HG02763 (cell line): ENCODE data around the gene EPHB1.
"Not testable (repeated sequence)": the region's sequence is repeated elsewhere in the genome, so short reads cannot be mapped to it uniquely, and the experiment has no call there.

ENCODE experiments used
- ATAC-seq: cut with Tn5 transposase; IDR thresholded peaks from one replicate; pipeline ENCODE4 v1.9.1; 2021; ENCODE audit warnings: mild to moderate bottlenecking, moderate library complexity; ENCODE audit not compliant: unreplicated experiment

Gene EPHB1

DNA sequence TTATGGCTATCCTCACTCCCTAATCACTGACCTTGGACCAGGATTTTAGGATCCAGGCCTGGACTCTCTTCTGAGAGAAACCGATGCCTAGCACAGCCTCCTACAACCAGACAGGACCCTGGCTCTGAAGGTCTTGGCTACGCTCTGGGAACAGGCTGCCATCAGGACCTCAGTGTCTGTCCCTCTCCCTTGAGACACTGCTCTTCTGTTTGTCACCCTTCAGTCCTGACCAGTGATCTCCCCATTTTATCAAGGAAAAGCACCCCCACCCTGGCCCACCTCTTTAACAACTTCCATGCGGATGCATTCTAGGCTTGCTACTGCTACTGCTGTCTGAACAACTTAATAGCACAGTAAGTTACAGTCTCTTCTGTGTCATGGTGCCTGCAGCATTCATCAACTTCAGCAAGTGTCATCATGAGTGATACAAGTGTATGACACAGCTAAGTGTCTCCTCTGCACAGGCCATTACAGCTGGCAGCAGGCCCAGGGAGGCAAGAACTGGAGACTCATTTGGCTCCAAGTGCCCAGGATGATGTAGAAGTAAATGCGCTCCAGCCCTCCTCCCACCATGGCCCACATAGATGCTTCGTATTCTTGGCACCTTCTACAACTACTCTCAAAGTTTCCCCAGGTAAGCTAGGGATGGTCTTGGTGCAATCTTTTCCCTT is 302.4 kb downstream of the EPHB1 start:
- no peak for ATAC-seq

DNA sequence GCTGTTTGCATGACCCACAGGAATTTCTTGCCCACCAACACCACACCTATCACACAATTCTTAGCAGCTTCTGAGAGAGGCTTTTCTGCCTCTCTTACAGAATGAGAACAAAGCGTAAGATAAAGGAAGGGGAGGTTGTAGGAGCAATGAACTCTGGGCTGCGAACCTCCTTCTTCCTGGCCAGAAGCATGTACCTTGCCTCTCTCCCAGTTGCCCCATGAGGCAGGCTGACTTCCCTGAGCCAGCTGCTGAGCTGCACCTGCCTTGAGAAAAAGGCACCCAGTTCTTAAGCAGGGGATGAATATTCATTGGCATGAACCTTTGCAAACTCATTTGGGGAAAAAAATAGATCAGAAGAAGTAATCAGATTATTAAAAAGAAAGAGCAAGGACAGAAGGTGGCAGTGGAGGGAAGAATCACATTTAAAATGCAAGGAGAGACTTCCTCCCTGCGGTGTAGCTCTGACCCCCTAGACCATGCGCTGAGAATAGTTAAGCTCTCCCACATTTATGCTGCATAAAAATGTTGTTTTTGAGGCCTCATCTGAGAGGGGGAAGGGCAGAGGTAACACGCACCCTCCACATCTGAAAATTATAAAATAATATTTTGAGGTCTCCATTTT is 304.8 kb downstream of the EPHB1 start:
- no peak for ATAC-seq

DNA sequence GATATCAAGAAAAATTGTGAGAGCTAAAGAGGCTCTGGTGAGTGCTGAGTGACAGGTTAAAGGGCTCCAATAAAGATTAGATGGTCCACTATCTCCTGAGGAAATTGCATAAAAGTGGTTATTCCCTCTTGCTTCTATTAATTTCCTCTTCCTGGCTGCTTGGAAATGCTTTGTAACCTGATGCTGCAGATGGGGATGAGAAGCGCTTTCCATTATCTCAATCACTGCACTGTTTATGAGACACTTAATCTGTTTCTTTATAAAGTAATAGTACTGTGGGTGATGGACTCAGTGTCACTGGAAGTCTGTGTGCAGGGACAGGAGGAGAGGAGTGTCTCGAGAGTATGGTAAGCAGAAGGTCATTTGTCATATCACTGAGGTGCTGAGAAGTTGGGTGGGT is 305.3 kb downstream of the EPHB1 start:
- ATAC-seq = no peak

DNA sequence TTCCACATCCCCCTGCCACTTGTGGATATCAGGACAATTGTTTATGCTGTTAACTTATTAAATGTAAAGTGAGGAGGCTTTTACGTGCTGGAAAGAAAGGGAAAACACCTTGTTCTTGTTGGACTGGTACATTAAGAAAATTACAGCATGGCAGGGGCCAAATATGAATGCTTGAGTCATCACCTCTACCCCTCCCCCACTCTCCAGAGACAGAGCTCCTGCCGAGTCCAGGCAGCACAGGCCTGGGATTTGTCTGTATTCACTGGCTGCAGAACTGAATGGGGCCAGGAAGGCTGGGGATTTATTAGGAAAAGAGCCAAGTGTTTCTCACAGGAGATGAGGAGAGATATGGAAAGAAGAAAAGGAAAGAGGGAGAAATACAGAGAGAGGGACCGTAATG is 308.9 kb downstream of the EPHB1 start:
- ATAC-seq = no peak

DNA sequence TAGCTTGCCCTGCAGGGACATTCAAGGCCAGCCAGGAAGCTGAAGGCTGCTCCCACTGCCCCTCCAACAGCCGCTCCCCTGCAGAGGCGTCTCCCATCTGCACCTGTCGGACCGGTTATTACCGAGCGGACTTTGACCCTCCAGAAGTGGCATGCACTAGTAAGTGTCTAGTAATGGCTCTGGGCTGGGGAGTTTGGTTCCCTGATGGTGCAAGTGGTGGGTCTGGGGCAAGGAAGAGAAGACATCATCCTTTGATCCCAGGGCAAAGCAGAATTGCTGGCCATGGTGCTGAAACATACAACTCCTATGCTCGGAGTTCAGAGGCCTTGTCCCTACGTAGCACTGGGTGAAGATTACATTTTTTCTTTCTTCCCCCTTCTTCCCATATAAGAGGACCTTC is 311.4 kb downstream of the EPHB1 start:
- no peak for ATAC-seq

GRCh38 chr3:135107043-135107442 is 312.0 kb downstream of the EPHB1 start:
- no peak for ATAC-seq

DNA sequence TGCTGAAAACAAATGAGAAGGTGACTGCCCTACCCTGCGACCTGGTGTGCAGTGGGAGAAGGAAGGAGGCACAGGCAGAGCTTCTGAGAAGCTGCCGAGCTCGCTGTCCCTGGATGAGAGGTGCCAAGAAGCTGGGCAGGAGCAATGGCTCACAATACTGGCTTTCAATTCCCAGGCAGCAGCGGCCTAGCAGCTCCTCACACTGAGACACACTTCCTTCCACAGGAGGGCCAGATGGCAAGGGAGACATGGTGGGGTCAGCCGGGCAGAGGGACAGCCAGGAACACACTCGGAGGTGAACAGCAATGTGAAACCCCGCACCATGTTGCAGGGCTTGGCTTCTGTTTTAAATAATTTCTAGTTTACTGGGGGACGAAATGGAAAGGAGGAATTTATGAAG is 314.6 kb downstream of the EPHB1 start:
- ATAC-seq = no peak

GRCh38 chr3:135114551-135114950 is 319.5 kb downstream of the EPHB1 start:
- not testable (repeated sequence) for ATAC-seq

DNA sequence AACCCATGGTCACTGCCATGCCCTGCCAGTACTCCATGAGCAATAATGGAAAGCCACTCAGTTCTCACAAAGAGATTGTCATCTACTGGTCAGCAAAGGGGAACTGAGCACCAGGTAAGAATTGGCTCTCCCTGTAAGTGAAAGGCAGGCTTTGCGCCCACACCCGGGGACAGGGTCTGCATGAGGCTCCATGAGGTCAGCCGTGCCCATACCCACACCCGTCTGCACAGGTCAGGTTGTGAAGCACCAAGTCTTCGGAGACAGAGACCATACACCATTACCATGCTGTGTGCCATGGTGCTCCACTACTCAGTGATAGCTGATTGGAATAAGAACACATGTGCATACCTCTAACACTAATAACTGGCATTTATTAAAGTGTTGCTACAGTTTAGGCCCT is 322.9 kb downstream of the EPHB1 start:
- no peak for ATAC-seq

GRCh38 chr3:135118792-135119191 is 323.7 kb downstream of the EPHB1 start:
- ATAC-seq = no peak

- no peak for ATAC-seq
Observed at GRCh38 chr3:135125171-135125801, 330.2 kb downstream of the EPHB1 start.

DNA sequence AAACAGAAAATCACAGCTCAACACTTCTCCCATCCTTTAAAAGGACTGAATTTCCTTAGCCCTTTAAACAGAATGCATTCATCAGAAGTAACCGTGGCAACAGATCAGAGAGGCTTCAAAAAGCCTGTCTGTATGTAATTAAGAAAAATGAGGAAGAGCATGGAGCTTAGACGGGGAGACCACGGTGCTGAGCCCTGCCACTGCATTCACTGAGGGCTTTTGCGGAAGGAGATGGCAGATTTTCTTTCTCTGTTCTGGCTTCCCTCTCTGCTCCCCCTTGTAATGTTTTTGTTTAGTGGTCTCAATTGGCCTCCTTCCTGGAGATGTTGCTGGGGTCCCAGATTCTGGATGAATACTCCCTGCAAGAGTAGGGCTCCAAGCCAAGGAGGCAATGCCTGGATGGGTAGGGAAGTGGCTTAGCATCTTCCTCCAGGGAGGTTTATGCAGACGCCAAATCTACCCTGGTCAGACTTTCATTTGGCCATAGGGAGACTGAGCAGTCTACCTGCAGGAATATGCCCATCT is 332.9 kb downstream of the EPHB1 start:
- ATAC-seq = no peak

- no peak for ATAC-seq
Observed at GRCh38 chr3:135128818-135129217, 333.8 kb downstream of the EPHB1 start.

DNA sequence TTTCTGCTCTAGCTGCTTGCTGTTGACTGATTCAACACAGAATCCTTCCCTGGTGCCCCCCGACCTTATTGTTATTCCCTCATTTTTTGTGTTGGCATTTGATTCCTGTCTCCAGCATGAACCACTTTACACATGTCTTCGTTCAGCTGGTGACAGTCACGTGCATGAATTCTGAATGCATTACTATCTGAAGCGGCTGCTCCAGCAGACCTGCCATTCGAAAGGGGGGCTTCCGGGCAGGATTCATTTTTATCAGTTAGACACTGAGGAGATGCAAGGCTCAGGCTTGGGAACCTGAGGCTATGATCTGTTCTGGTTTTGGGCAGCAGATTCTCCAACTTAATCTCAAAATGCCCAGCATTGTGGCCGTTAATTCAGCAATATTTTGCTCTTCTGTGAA is 336.2 kb downstream of the EPHB1 start:
- ATAC-seq = no peak

- ATAC-seq = no peak
Observed at GRCh38 chr3:135133905-135134683, 339.0 kb downstream of the EPHB1 start.

DNA sequence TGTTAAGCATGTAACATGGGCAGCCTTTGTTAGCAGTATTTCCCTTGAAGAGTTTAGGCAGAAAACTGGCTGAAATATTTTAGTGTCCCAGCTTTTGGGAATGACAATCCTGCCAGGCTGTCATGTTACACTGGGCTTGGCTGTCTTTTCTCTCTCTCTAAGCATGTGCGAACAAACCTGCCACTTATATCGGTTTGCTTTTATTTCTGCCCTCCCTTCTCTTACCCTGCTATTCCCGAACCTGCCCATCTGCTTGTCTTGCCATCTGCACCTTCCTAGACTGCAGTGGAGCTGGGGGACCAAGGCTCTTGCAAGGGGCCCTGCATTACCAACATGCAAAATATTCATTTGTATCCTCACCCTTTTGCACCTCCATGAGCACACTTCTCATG is 339.6 kb downstream of the EPHB1 start:
- ATAC-seq = no peak

DNA sequence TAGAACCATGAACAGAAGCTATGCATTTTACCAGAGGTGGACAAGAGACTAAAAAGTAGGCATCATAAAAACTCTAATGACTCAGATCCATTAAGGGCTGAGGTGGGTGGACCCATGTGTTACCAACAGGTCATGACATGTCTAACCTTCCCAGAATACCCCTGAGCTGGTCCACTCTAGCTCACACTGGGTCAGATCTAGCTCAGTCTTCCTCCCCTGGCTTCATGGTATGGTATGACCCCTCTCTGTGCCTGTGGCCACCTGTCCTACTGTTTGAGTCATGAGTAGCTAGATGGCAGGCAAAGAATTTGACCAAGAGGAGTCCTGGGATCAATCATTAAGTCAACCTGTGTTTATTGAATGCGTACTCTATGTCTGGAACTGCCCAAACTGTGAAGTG is 340.4 kb downstream of the EPHB1 start:
- ATAC-seq = no peak

DNA sequence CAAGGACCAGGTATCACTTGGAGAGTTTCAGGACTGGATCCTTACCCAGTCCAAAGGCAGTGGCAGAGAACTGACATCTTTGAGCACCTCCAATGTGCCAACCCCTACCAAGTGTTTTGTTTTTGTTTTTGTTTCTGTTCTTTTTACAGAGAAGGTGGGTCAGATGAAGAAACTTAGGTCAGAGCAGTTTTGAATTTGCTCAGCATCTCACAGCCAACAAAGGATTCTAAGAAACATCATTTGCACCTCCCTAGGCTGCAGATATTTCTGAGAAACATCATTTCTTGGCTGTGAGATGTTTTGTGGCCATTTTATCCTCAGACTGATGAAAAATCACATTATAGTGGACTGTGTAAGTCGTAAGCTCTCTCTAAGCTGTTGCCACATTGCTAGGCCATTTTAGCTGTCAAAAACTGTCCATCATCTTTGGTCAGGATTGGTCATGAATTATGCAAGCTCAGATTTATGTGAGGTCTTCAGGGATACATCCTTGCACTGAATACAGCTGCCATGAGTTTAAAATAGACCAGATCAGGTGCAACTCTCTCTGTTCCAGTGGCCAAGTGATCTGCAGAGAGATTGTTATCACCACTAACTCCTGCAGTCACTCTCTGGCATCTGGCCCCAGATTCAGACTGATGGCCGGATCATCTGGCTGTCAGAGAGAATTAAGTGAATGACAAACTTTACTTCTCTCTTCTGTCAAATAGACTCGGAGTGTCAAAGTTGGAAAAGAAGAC is 341.5 kb downstream of the EPHB1 start:
- ATAC-seq = no peak

DNA sequence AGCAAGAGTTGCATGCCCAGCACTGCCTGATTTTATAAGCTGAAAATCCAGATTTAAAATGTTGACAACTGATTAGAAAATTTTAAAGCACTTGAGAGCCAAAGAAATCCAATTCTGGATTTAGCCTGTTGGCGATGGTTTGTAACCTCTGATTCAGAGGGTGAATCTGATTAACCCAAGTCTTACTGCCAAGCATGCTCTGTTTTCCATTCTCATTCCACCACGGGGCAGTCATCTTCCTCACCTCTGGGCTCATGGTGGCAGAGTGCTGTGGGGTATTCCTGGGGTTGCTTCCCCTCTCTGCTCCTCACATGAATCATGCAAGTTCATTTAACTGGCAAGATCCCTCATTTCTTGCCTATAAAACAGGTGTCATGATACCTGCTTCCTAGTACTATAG is 342.2 kb downstream of the EPHB1 start:
- no peak for ATAC-seq

- ATAC-seq = no peak
Observed at GRCh38 chr3:135138776-135139175, 343.7 kb downstream of the EPHB1 start.

- ATAC-seq = no peak
Observed at GRCh38 chr3:135140591-135140990, 345.5 kb downstream of the EPHB1 start.
